A673 (cell line): ENCODE measurements around the gene TAF11L7.

Experiments
- CTCF ChIP-seq: fragments of 300-800, 200-600 bp; sonication (generic); conservative IDR thresholded peaks from 2 replicates; pipeline ENCODE4 v1.5.1; 2017; ENCODE audit warnings: low read depth, mild to moderate bottlenecking, antibody characterized with exemption, low read length, moderate library complexity, mixed read lengths
- EZH2 ChIP-seq: fragments of 200-600 bp; sonication (generic); IDR thresholded peaks from 2 replicates; pipeline ENCODE4 v1.6.1; 2017; ENCODE audit warnings: borderline replicate concordance, low read depth, mild to moderate bottlenecking, mixed read lengths, antibody characterized with exemption, low read length; ENCODE audit not compliant: poor library complexity, severe bottlenecking

- TF ChIP-seq EZH2 (no peak), CTCF (no peak)
Measured at GRCh38 chr5:17625686-17626085, 40.1 kb upstream of the TAF11L7 start.
